Measurements from ENCODE around the gene UBE2E3. TPM values are rescaled to one million over a fixed set of nuclear protein-coding genes. Genes with fewer than 3 reads are reported as not detected.
"Not testable (repeated sequence)": the region's sequence is repeated elsewhere in the genome, so short reads cannot be mapped to it uniquely, and the experiment has no call there.

Gene UBE2E3
- total RNA-seq, 2 donors from 2014 or later: 43.1 to 52.5 TPM

GRCh38 chr2:181025004-181025403 is 44.6 kb downstream of the UBE2E3 start:
- TF ChIP-seq CTCF (IDR thresholded peaks at IDR 0.05): no peak
- intact Hi-C loops (cut with DNase I): no loop called here
- Histone ChIP-seq H3K36me3 (no peaks in the 10 kb centered on the region), H3K27me3 (no peaks in the 10 kb centered on the region), H3K9ac (ENCODE audit: low read depth in 2 of 2, low read length in 2 of 2) (no peak overlapping the region), H3K9me3 (no peaks in the 10 kb centered on the region), H3K4me3 (no peak overlapping the region), H3K4me1 (no peaks in the 10 kb centered on the region), H3K27ac (no peak overlapping the region)
- no peak for DNase-seq

- Histone ChIP-seq H3K4me1 (no peaks in the 10 kb centered on the region), H3K9ac (ENCODE audit: low read depth in 2 of 2, low read length in 2 of 2) (no peak overlapping the region)
- DNase-seq: no peak
These were observed 56.0 kb downstream of the UBE2E3 start for GRCh38 chr2:181036445-181036844.

GRCh38 chr2:181036848-181037603 is 56.6 kb downstream of the UBE2E3 start:
- H3K9ac ChIP-seq (ENCODE audit: low read depth in 2 of 2, low read length in 2 of 2): no peak overlapping the region
- no peak for TF ChIP-seq CTCF (IDR thresholded peaks at IDR 0.05)

More at GRCh38 chr2:181036445-181036844, 56.0 kb downstream of the UBE2E3 start:
- intact Hi-C loops (cut with DNase I): no loop called here
- Histone ChIP-seq H3K27me3 (no peaks in the 10 kb centered on the region), H3K36me3 (no peaks in the 10 kb centered on the region), H3K4me3 (no peak overlapping the region), H3K9me3 (no peaks in the 10 kb centered on the region), H3K27ac (no peak overlapping the region)
- TF ChIP-seq CTCF (IDR thresholded peaks at IDR 0.05): no peak

GRCh38 chr2:181037922-181038321 is 57.5 kb downstream of the UBE2E3 start:
- no peak overlapping the region for H3K9ac ChIP-seq (ENCODE audit: low read depth in 2 of 2, low read length in 2 of 2)
- no peaks in the 10 kb centered on the region for H3K4me1 ChIP-seq
- no peak for TF ChIP-seq CTCF (IDR thresholded peaks at IDR 0.05)
- H3K4me3 ChIP-seq: no peak overlapping the region
- no peaks in the 10 kb centered on the region for H3K36me3 ChIP-seq
- H3K9me3 ChIP-seq: no peaks in the 10 kb centered on the region
- no peaks in the 10 kb centered on the region for H3K27me3 ChIP-seq
- intact Hi-C loops (cut with DNase I): no loop called here
- no peak for DNase-seq
- H3K27ac ChIP-seq: no peak overlapping the region

More at GRCh38 chr2:181036848-181037603, 56.6 kb downstream of the UBE2E3 start:
- Histone ChIP-seq H3K36me3 (no peaks in the 10 kb centered on the region), H3K4me3 (no peak overlapping the region), H3K27ac (no peak overlapping the region), H3K9me3 (no peaks in the 10 kb centered on the region), H3K4me1 (no peaks in the 10 kb centered on the region), H3K27me3 (no peaks in the 10 kb centered on the region)
- intact Hi-C loops (cut with DNase I): no loop called here
- no peak for DNase-seq

- Histone ChIP-seq H3K27ac (no peak overlapping the region), H3K9me3 (no peaks in the 10 kb centered on the region), H3K4me1 (no peaks in the 10 kb centered on the region), H3K36me3 (no peaks in the 10 kb centered on the region), H3K4me3 (no peak overlapping the region), H3K9ac (ENCODE audit: low read depth in 2 of 2, low read length in 2 of 2) (no peak overlapping the region), H3K27me3 (no peaks in the 10 kb centered on the region)
- no peak for DNase-seq
- no peak for TF ChIP-seq CTCF (IDR thresholded peaks at IDR 0.05)
- intact Hi-C loops (cut with DNase I): no loop called here
These were observed 58.4 kb downstream of the UBE2E3 start for GRCh38 chr2:181038796-181039195.

GRCh38 chr2:181040839-181041238 is 60.4 kb downstream of the UBE2E3 start:
- H3K27ac ChIP-seq; H3K9me3 ChIP-seq; H3K4me3 ChIP-seq; H3K36me3 ChIP-seq; H3K27me3 ChIP-seq; DNase-seq; H3K4me1 ChIP-seq; intact Hi-C loops (cut with DNase I); H3K9ac ChIP-seq (ENCODE audit: low read depth in 2 of 2, low read length in 2 of 2): not testable (repeated sequence)
